UCSD-AML1 (cell line): Measurements from ENCODE around the gene FRYL.
"Not testable (repeated sequence)": the region's sequence is repeated elsewhere in the genome, so short reads cannot be mapped to it uniquely, and the experiment has no call there.

ENCODE experiments used
- DNase-seq: peaks from one replicate; lab custom pipeline; 2025; ENCODE audit not compliant: unreplicated experiment; lab: John Stamatoyannopoulos, UW

Gene FRYL

DNA sequence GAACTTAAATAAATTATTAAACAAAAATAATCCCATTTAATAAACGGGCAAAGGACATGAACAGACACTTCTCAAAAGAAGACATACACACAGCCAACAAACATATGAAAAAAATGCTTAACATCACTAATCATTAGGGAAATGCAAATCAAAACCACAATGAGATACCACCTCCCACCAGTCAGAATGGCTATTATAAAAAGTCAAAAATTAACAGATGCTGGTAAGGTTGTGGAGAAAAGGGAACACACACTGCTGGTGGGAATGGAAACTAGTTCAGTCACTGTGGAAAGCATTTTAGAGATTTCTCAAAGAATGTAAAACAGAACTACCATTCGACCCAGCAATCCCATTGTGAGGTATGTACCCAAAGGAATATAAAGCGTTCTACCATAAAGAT lies 328.4 kb downstream of the FRYL start:
- not testable (repeated sequence) for DNase-seq

DNA sequence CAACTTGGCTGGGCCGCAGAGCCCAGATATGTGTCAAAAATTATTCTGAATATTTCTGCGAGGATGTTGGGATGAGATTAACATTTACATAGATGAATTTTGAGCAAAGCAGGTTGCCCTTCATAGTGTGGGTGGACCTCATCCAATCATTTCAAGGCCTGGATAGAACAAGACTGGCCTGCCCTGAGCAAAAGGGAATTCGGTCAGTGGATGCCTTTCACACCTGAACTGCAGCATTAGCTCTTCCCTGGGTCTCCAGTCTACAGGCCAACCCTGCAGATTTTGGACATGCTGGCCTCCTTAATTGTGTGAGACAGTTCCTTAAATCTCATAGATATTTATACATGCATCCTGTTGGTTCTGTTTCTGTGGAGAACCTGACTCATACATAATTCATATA lies 329.3 kb downstream of the FRYL start:
- no peak for DNase-seq

- DNase-seq: no peak
Measured at GRCh38 chr4:48449151-48449550, 330.9 kb downstream of the FRYL start.
